ENCODE measurements around the gene LIG1. TPM values are rescaled to one million over a fixed set of nuclear protein-coding genes. Genes with fewer than 3 reads are reported as not detected.

LIG1 gene
- total and polyA plus RNA-seq, 2 of the 13 experiments (the other 11 are each of a cell fraction or from before 2014, with no cell fraction given) = 20.1 to 64.4 TPM

- TF ChIP-seq CREB1 (IDR thresholded peaks at IDR 0.05) (no peak), CREB1 (CRISPR knock-in tag; IDR thresholded peaks at IDR 0.05) (no peak; the same call in 1 of the 2 replicates), MTF2 (CRISPR knock-in tag; IDR thresholded peaks at IDR 0.05; ENCODE audit: borderline replicate concordance) (no peak), KAT8 (CRISPR knock-in tag; IDR thresholded peaks at IDR 0.05) (peak; percentile 71), KDM5B (CRISPR knock-in tag; IDR thresholded peaks at IDR 0.05; ENCODE audit: borderline replicate concordance) (peak; percentile 56; the same call in 1 of the 2 replicates), ONECUT2 (CRISPR knock-in tag; IDR thresholded peaks at IDR 0.05) (no peak), ISL2 (CRISPR knock-in tag; IDR thresholded peaks at IDR 0.05) (no peak; the same call in 1 of the 2 replicates), TBL1XR1 (IDR thresholded peaks at IDR 0.05; ENCODE audit: borderline replicate concordance, low read length, partially characterized antibody) (no peak), ZNF598 (CRISPR knock-in tag; IDR thresholded peaks at IDR 0.05; ENCODE audit: borderline replicate concordance) (0 out of 2 replicates have a peak, but pooled peaks have one; percentile 67), KLF12 (CRISPR knock-in tag; IDR thresholded peaks at IDR 0.05; ENCODE audit: borderline replicate concordance) (no peak), SPEN (CRISPR knock-in tag; IDR thresholded peaks at IDR 0.05; ENCODE audit: low read depth) (no peak; the same call in 1 of the 2 replicates), ZUFSP (CRISPR knock-in tag; IDR thresholded peaks at IDR 0.05; ENCODE audit: borderline replicate concordance) (no peak), NR0B2 (CRISPR knock-in tag; IDR thresholded peaks at IDR 0.05) (no peak), RAD21 (CRISPR knock-in tag; IDR thresholded peaks at IDR 0.05) (no peak), PRDM15 (CRISPR knock-in tag; IDR thresholded peaks at IDR 0.05) (no peak), ZNF180 (CRISPR knock-in tag; IDR thresholded peaks at IDR 0.05; ENCODE audit: borderline replicate concordance, low read depth) (no peak), ZSCAN29 (CRISPR knock-in tag; conservative IDR thresholded peaks at IDR 0.05) (no peak), HIVEP1 (CRISPR knock-in tag; IDR thresholded peaks at IDR 0.05) (no peak), MTERF4 (CRISPR knock-in tag; IDR thresholded peaks at IDR 0.05) (no peak; the same call in 1 of the 2 replicates), HNF1B (CRISPR knock-in tag; IDR thresholded peaks at IDR 0.05) (peak; percentile 79; the same call in 1 of the 2 replicates), SRF (IDR thresholded peaks at IDR 0.05; ENCODE audit: low read depth, low read length) (no peak)
These were observed 33.9 kb upstream of the LIG1 start (continued) for GRCh38 chr19:48203794-48204628.
